Cardiac septum (tissue), 1 donor: ENCODE results near the gene COBLL1. TPM values are rescaled to one million over a fixed set of nuclear protein-coding genes. Genes with fewer than 3 reads are reported as not detected.
"Not testable (repeated sequence)": the region's sequence is repeated elsewhere in the genome, so short reads cannot be mapped to it uniquely, and the experiment has no call there.

Source experiments
- DNase-seq: peaks from one replicate; pipeline ENCODE4 v3.0.0-alpha.2; 2020; ENCODE audit warnings: low spot score
- intact Hi-C: fragments of 100-400 bp; cut with DNase I; formaldehyde crosslinking; loops from one replicate; pipeline ENCODE4 v1.14.0; 2022
- long read RNA-seq: library from polyadenylated mRNA; unstranded; transcript quantifications from one replicate; pipeline ENCODE4 v2.0.0, GENCODE V29; 2021
- total RNA-seq: library from RNA; stranded (reverse); fragmentation: NEBNext Ultra II Directional; extraction: Animal tissue kit (Norgen Biotek cat#: 25700); gene quantifications from one replicate; pipeline ENCODE4 v1.2.1, GENCODE V29; 2021
- donor health status: DM: no; HTN: no; CAD: no.

COBLL1 gene
- 15.0 TPM for total RNA-seq
- long read RNA-seq, full-length matches to known transcripts: 1 of 6 reads
- long read RNA-seq, partial matches to known transcripts: 1 of 6 reads
- long read RNA-seq, other reads (novel, unspliced or antisense): 4 of 6 reads

GRCh38 chr2:164841719-164842623, at the start of gene COBLL1:
TSS of gene COBLL1 (minus strand) at chr2:164841823. CDS start at chr2:164841196, 627 bp downstream.
- intact Hi-C loops: loop anchor here (2.0 kb wide), 3 partner anchors 57 to 103 kb away; no protein-coding TSS in a partner anchor
- DNase-seq: peak; percentile 89

- DNase-seq: no peak
- intact Hi-C loops: no loop called here
Observed at GRCh38 chr2:164890544-164890943, 48.9 kb upstream of the COBLL1 start.

GRCh38 chr2:164888592-164888991, 47.0 kb upstream of the COBLL1 start:
- no peak for DNase-seq
- intact Hi-C loops: no loop called here

- no peak for DNase-seq
- intact Hi-C loops: no loop called here
Observed at GRCh38 chr2:164887434-164888144, 46.0 kb upstream of the COBLL1 start.

- no peak for DNase-seq
- intact Hi-C loops: no loop called here
Observed at GRCh38 chr2:164882276-164882675, 40.7 kb upstream of the COBLL1 start.

GRCh38 chr2:164881524-164881923, 39.9 kb upstream of the COBLL1 start:
- no peak for DNase-seq
- intact Hi-C loops: no loop called here

- intact Hi-C loops: no loop called here
- no peak for DNase-seq
Observed at GRCh38 chr2:164879901-164880535, 38.4 kb upstream of the COBLL1 start.

- intact Hi-C loops: no loop called here
- DNase-seq: no peak
Observed at GRCh38 chr2:164877927-164878326, 36.3 kb upstream of the COBLL1 start.

GRCh38 chr2:164877169-164877568, 35.5 kb upstream of the COBLL1 start:
- intact Hi-C loops: no loop called here
- no peak for DNase-seq

GRCh38 chr2:164875334-164876205, 33.9 kb upstream of the COBLL1 start:
- no peak for DNase-seq
- intact Hi-C loops: no loop called here

GRCh38 chr2:164873210-164873908, 31.7 kb upstream of the COBLL1 start:
- DNase-seq: no peak
- intact Hi-C loops: no loop called here

GRCh38 chr2:164871404-164871803, 29.8 kb upstream of the COBLL1 start:
- DNase-seq: no peak
- intact Hi-C loops: no loop called here

- intact Hi-C loops: no loop called here
- DNase-seq: no peak
Observed at GRCh38 chr2:164869420-164869772, 27.8 kb upstream of the COBLL1 start.

- no peak for DNase-seq
- intact Hi-C loops: no loop called here
Observed at GRCh38 chr2:164868563-164869419, 27.2 kb upstream of the COBLL1 start.

- intact Hi-C loops: no loop called here
- DNase-seq: no peak
Observed at GRCh38 chr2:164867779-164868397, 26.3 kb upstream of the COBLL1 start.

- intact Hi-C loops, DNase-seq: not testable (repeated sequence)
Observed at GRCh38 chr2:164866381-164866780, 24.8 kb upstream of the COBLL1 start.

GRCh38 chr2:164860694-164861042, 19.0 kb upstream of the COBLL1 start:
- intact Hi-C loops: no loop called here

More at GRCh38 chr2:164860694-164861042, 19.0 kb upstream of the COBLL1 start:
- no peak for DNase-seq
